KMS-11 (cell line): ENCODE results near the gene ACSBG1.

Source experiments
- H2AFZ ChIP-seq: fragments of 200-600 bp; sonication (generic); 2 replicates; pipeline ENCODE4 v1.6.1; 2016; ENCODE audit warnings: antibody characterized with exemption, mixed run types, low read depth
- H3K27ac ChIP-seq: fragments of 200-600 bp; sonication (generic); 2 replicates; pipeline ENCODE4 v1.6.1; 2016; ENCODE audit warnings: mild to moderate bottlenecking, mixed run types
- H3K27me3 ChIP-seq: fragments of 200-600 bp; sonication (generic); 2 replicates; pipeline ENCODE4 v1.6.1; 2017; ENCODE audit warnings: mild to moderate bottlenecking, low read depth, mixed run types, moderate library complexity; ENCODE audit not compliant: insufficient read depth
- H3K36me3 ChIP-seq: fragments of 200-600 bp; sonication (generic); 2 replicates; pipeline ENCODE4 v1.6.1; 2017; ENCODE audit warnings: mild to moderate bottlenecking, mixed run types; ENCODE audit not compliant: insufficient read depth
- H3K4me1 ChIP-seq: fragments of 200-600 bp; sonication (generic); 2 replicates; pipeline ENCODE4 v1.6.1; 2016; ENCODE audit warnings: mild to moderate bottlenecking, low read depth, mixed run types; ENCODE audit not compliant: poor library complexity, severe bottlenecking
- H3K4me2 ChIP-seq: fragments of 200-600 bp; sonication (generic); 2 replicates; pipeline ENCODE4 v1.7.0; 2016; ENCODE audit warnings: mild to moderate bottlenecking, mixed run types
- H3K4me3 ChIP-seq: fragments of 200-600 bp; sonication (generic); IDR thresholded peaks from 2 replicates; pipeline ENCODE4 v1.6.1; 2017; ENCODE audit warnings: low read depth, low read length, mixed read lengths; ENCODE audit not compliant: insufficient read depth
- H3K79me2 ChIP-seq: fragments of 200-600 bp; sonication (generic); 2 replicates; pipeline ENCODE4 v1.6.1; 2016; ENCODE audit warnings: low read depth, mixed run types; ENCODE audit not compliant: insufficient read depth
- H3K9ac ChIP-seq: fragments of 200-600 bp; sonication (generic); 2 replicates; pipeline ENCODE4 v1.6.1; 2016; ENCODE audit warnings: mild to moderate bottlenecking, mixed run types
- H4K20me1 ChIP-seq: fragments of 200-600 bp; sonication (generic); 2 replicates; pipeline ENCODE4 v1.6.1; 2016; ENCODE audit warnings: mild to moderate bottlenecking, mixed run types; ENCODE audit not compliant: insufficient read depth
- CTCF ChIP-seq: fragments of 200-600 bp; sonication (generic); conservative IDR thresholded peaks from 2 replicates; pipeline ENCODE4 v1.6.1; 2017; ENCODE audit warnings: low read depth, mild to moderate bottlenecking, antibody characterized with exemption, low read length, moderate library complexity, mixed read lengths

Gene ACSBG1

GRCh38 chr15:78264304-78265136 lies 30.2 kb upstream of the ACSBG1 start, which contains the start of gene DNAJA4:
Gene DNAJA4 (plus strand): TSS chr15:78264562. CDS start chr15:78264764, 202 bp downstream.
- Histone ChIP-seq H2AFZ (no peak within 1 kb of the TSS), H3K4me2 (no peak within 1 kb of the TSS), H3K79me2 (no peaks in the 10 kb centered on the region), H3K4me3 (no peak within 1 kb of the TSS), H3K9ac (no peak within 1 kb of the TSS), H4K20me1 (no peaks in the 10 kb centered on the region), H3K27me3 (no peaks in the 10 kb centered on the region), H3K36me3 (no peaks in the 10 kb centered on the region), H3K27ac (no peak within 1 kb of the TSS), H3K4me1 (no peaks in the 10 kb centered on the region)
- TF ChIP-seq CTCF: no peak

GRCh38 chr15:78263907-78264303 lies 29.5 kb upstream of the ACSBG1 start:
- Histone ChIP-seq H3K27ac (no peak overlapping the region), H3K9ac (no peak overlapping the region)

GRCh38 chr15:78263351-78263781 lies 29.0 kb upstream of the ACSBG1 start:
- Histone ChIP-seq H2AFZ (no peak overlapping the region), H3K9ac (no peak overlapping the region), H3K4me1 (no peaks in the 10 kb centered on the region), H3K79me2 (no peaks in the 10 kb centered on the region), H3K27me3 (no peaks in the 10 kb centered on the region), H3K27ac (no peak overlapping the region), H3K36me3 (no peaks in the 10 kb centered on the region), H3K4me2 (no peak overlapping the region), H4K20me1 (no peaks in the 10 kb centered on the region), H3K4me3 (no peak overlapping the region)
- TF ChIP-seq CTCF: no peak

More at GRCh38 chr15:78263907-78264303, 29.5 kb upstream of the ACSBG1 start:
- TF ChIP-seq CTCF: no peak
- Histone ChIP-seq H4K20me1 (no peaks in the 10 kb centered on the region), H3K79me2 (no peaks in the 10 kb centered on the region), H3K4me1 (no peaks in the 10 kb centered on the region), H3K27me3 (no peaks in the 10 kb centered on the region), H3K4me3 (no peak overlapping the region), H3K36me3 (no peaks in the 10 kb centered on the region), H2AFZ (no peak overlapping the region), H3K4me2 (no peak overlapping the region)

GRCh38 chr15:78261062-78261461 lies 26.7 kb upstream of the ACSBG1 start:
- H3K4me3 ChIP-seq: no peak overlapping the region
- H3K27me3 ChIP-seq: no peaks in the 10 kb centered on the region
- H3K4me1 ChIP-seq: no peaks in the 10 kb centered on the region
- H2AFZ ChIP-seq: no peak overlapping the region
- TF ChIP-seq CTCF: no peak
- no peaks in the 10 kb centered on the region for H3K36me3 ChIP-seq
- H3K27ac ChIP-seq: no peak overlapping the region
- H3K4me2 ChIP-seq: no peak overlapping the region
- no peaks in the 10 kb centered on the region for H3K79me2 ChIP-seq
- no peak overlapping the region for H3K9ac ChIP-seq
- H4K20me1 ChIP-seq: no peaks in the 10 kb centered on the region
